Hepatocyte (in vitro differentiated cells): ENCODE measurements around the gene AGBL1.

Experiments used
- EZH2phosphoT487 ChIP-seq: fragments of 200-600 bp; sonication (generic); IDR thresholded peaks from one replicate; pipeline ENCODE4 v1.6.1; 2018; ENCODE audit warnings: antibody characterized with exemption, mild to moderate bottlenecking, low read depth, moderate library complexity; ENCODE audit not compliant: unreplicated experiment, severe bottlenecking
- TF ChIP-seq, protein P1 (sequence below): fragments of 200-600 bp; sonication (generic); IDR thresholded peaks from 2 replicates; pipeline ENCODE4 v1.5.1; 2016; ENCODE audit warnings: antibody characterized with exemption, mild to moderate bottlenecking; ENCODE audit not compliant: poor library complexity

- TF ChIP-seq EZH2phosphoT487 = no peak
- TF ChIP-seq, protein P1, sequence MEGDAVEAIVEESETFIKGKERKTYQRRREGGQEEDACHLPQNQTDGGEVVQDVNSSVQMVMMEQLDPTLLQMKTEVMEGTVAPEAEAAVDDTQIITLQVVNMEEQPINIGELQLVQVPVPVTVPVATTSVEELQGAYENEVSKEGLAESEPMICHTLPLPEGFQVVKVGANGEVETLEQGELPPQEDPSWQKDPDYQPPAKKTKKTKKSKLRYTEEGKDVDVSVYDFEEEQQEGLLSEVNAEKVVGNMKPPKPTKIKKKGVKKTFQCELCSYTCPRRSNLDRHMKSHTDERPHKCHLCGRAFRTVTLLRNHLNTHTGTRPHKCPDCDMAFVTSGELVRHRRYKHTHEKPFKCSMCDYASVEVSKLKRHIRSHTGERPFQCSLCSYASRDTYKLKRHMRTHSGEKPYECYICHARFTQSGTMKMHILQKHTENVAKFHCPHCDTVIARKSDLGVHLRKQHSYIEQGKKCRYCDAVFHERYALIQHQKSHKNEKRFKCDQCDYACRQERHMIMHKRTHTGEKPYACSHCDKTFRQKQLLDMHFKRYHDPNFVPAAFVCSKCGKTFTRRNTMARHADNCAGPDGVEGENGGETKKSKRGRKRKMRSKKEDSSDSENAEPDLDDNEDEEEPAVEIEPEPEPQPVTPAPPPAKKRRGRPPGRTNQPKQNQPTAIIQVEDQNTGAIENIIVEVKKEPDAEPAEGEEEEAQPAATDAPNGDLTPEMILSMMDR = no peak
These were observed 958.7 kb downstream of the AGBL1 start for GRCh38 chr15:87038404-87038803.
